Liver (tissue), 3 donors: Measurements from ENCODE around the gene RALGDS.

Experiments
- CTCF ChIP-seq: fragments of 150-350 bp; IDR thresholded peaks from 2 replicates; pipeline ENCODE4 v1.5.1; 2017; ENCODE audit warnings: improper control_type of control experiment, low read depth, low read length; ENCODE audit not compliant: missing input control
- EGR1 ChIP-seq, 2 donors: IDR thresholded peaks; 2 replicates each; pipeline ENCODE4 v1.6.1; 2016 to 2018; ENCODE audit warnings: antibody characterized with exemption in 2 of 2, low read depth in 2 of 2
- MAX ChIP-seq: IDR thresholded peaks from 2 replicates; pipeline ENCODE4 v1.6.1; 2016; ENCODE audit warnings: antibody characterized with exemption
- RAD21 ChIP-seq, 2 donors: IDR thresholded peaks; 2 replicates each; pipeline ENCODE4 v1.6.1; 2016; ENCODE audit warnings: antibody characterized with exemption in 2 of 2, mild to moderate bottlenecking in 2 of 2
- REST ChIP-seq: IDR thresholded peaks from 2 replicates; pipeline ENCODE4 v1.6.1; 2016; ENCODE audit warnings: antibody characterized with exemption, mild to moderate bottlenecking
- TAF1 ChIP-seq: conservative IDR thresholded peaks from 2 replicates; pipeline ENCODE4 v1.6.1; 2016; ENCODE audit warnings: antibody characterized with exemption, mild to moderate bottlenecking
- YY1 ChIP-seq: IDR thresholded peaks from 2 replicates; pipeline ENCODE4 v1.6.1; 2016; ENCODE audit warnings: antibody characterized with exemption, mild to moderate bottlenecking
- donor health status: healthy.
- donor health status: healthy.

GRCh38 chr9:133162861-133163503 is 41.9 kb upstream of the RALGDS start:
- TF ChIP-seq CTCF = no peak
- no peak for TF ChIP-seq REST
- no peak for TF ChIP-seq MAX
- no peak for TF ChIP-seq RAD21 (IDR thresholded peaks at IDR 0.05)
- no peak for TF ChIP-seq TAF1
- TF ChIP-seq YY1 = no peak
- no peak for TF ChIP-seq EGR1 (IDR thresholded peaks at IDR 0.05; ENCODE audit: low read depth in 2 of 2)
